Fibroblast of mammary gland (primary cell): Measurements from ENCODE around the gene CLSTN2.

Source experiments
- DNase-seq: peaks from one replicate; pipeline ENCODE4 v3.0.0-alpha.2; 2010; ENCODE audit warnings: low read depth
- H3K4me3 ChIP-seq: 2 replicates; pipeline ENCODE4 v1.5.1; 2011; ENCODE audit warnings: low read depth, mild to moderate bottlenecking, low read length, moderate library complexity; ENCODE audit not compliant: control insufficient read depth
- TF ChIP-seq, protein P1 (sequence below): conservative IDR thresholded peaks from 2 replicates; pipeline ENCODE4 v1.5.1; 2011; ENCODE audit warnings: low read depth, low read length, inconsistent platforms; ENCODE audit not compliant: control insufficient read depth, insufficient read depth

CLSTN2 gene

GRCh38 chr3:140349938-140350337, 415.0 kb downstream of the CLSTN2 start:
- no peak overlapping the region for H3K4me3 ChIP-seq
- TF ChIP-seq, protein P1, sequence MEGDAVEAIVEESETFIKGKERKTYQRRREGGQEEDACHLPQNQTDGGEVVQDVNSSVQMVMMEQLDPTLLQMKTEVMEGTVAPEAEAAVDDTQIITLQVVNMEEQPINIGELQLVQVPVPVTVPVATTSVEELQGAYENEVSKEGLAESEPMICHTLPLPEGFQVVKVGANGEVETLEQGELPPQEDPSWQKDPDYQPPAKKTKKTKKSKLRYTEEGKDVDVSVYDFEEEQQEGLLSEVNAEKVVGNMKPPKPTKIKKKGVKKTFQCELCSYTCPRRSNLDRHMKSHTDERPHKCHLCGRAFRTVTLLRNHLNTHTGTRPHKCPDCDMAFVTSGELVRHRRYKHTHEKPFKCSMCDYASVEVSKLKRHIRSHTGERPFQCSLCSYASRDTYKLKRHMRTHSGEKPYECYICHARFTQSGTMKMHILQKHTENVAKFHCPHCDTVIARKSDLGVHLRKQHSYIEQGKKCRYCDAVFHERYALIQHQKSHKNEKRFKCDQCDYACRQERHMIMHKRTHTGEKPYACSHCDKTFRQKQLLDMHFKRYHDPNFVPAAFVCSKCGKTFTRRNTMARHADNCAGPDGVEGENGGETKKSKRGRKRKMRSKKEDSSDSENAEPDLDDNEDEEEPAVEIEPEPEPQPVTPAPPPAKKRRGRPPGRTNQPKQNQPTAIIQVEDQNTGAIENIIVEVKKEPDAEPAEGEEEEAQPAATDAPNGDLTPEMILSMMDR = no peak
- DNase-seq = no peak

DNA sequence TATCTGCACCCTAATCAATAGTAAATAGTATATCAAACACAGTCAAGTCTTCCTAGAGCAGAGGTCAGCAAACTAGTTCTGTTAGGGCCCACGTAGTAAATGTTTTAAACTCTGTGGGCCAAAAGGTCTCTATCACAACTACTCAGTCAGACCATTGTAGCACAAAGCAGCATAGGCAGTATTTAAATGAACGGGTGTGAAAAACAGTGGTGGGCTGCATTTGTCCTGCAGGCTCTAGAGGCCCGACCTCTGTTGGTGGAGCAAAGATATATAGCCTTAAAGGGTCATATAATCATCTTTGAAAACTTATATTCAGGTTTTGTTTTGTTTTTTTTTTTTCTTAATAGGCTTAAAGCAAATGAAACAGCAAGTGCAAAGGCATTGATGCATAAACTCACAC, 416.5 kb downstream of the CLSTN2 start:
- DNase-seq = no peak
- no peak overlapping the region for H3K4me3 ChIP-seq
- TF ChIP-seq, protein P1 = no peak

- H3K4me3 ChIP-seq = no peak overlapping the region
- no peak for DNase-seq
- TF ChIP-seq, protein P1 = no peak
Measured at GRCh38 chr3:140355481-140355880, 420.5 kb downstream of the CLSTN2 start.

- no peak for DNase-seq
- H3K4me3 ChIP-seq = no peak overlapping the region
- TF ChIP-seq, protein P1 = no peak
Measured at GRCh38 chr3:140358686-140359085, 423.7 kb downstream of the CLSTN2 start.

DNA sequence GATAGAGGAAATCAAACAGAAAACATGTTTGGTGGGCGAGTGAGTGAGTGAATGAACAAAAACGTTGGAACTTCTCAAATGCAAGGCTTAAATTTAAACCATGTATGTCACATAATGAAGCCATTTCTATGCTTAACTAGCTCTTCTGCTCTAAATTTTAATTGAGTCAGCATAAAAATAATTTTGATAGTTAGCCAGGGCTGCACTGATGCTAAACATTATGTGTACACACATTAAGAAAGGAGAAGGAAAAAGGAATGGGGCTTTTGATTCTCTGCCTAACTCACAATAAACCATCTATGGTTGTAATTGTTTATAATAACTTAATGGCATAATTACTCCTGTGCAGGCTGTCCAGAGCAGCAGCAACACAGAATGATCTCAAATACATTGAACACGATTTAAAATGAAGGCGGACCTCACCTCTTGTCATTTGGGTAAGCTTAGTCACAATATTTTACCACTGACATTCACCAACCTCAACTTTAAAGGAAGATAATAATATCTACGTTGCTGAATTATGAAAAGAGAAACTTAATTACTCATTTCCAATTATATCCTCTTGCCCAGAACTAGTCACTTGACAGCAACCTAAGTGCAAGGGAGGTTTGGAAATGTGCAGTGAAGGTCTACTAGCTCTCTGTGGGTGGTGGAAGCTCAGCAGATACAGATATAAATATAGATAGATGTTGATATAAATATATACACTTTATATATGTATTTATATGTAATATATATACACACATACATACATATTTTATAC, 424.4 kb downstream of the CLSTN2 start:
- no peak overlapping the region for H3K4me3 ChIP-seq
- DNase-seq = no peak

GRCh38 chr3:140360332-140360731, 425.3 kb downstream of the CLSTN2 start:
- TF ChIP-seq, protein P1 = no peak
- no peak for DNase-seq
- H3K4me3 ChIP-seq = no peak overlapping the region

More for the DNA sequence above, 424.4 kb downstream of the CLSTN2 start:
- TF ChIP-seq, protein P1 = no peak
